Smooth muscle cell (in vitro differentiated cells): ENCODE data around the gene ZFP1. TPM values are rescaled to one million over a fixed set of nuclear protein-coding genes. Genes with fewer than 3 reads are reported as not detected.

ENCODE experiments used
- DNase-seq: peaks from one replicate; lab custom pipeline; 2025; ENCODE audit not compliant: unreplicated experiment; lab: John Stamatoyannopoulos, UW
- H2AFZ ChIP-seq: fragments of 200-600 bp; sonication (generic); 2 replicates; pipeline ENCODE4 v1.6.0; 2016; ENCODE audit warnings: antibody characterized with exemption, low read depth, mild to moderate bottlenecking
- H3F3A ChIP-seq: fragments of 200-600 bp; sonication (generic); 2 replicates; pipeline ENCODE4 v1.6.0; 2017; ENCODE audit warnings: antibody characterized with exemption, low read depth
- H3K27ac ChIP-seq: fragments of 200-600 bp; sonication (generic); 2 replicates; pipeline ENCODE4 v1.5.1; 2016; ENCODE audit warnings: low read depth, mild to moderate bottlenecking
- H3K27me3 ChIP-seq: fragments of 200-600 bp; sonication (generic); 2 replicates; pipeline ENCODE4 v1.6.1; 2016; ENCODE audit warnings: low read depth, mild to moderate bottlenecking
- H3K36me3 ChIP-seq: fragments of 200-600 bp; sonication (generic); 2 replicates; pipeline ENCODE4 v1.5.1; 2016; ENCODE audit warnings: low read depth
- H3K4me1 ChIP-seq: fragments of 200-600 bp; sonication (generic); 2 replicates; pipeline ENCODE4 v1.5.1; 2016; ENCODE audit warnings: low read depth
- H3K4me2 ChIP-seq: fragments of 200-600 bp; sonication (generic); 2 replicates; pipeline ENCODE4 v1.6.0; 2016; ENCODE audit warnings: mild to moderate bottlenecking
- H3K4me3 ChIP-seq: fragments of 200-600 bp; sonication (generic); 2 replicates; pipeline ENCODE4 v1.5.1; 2016; ENCODE audit warnings: mild to moderate bottlenecking
- H3K79me2 ChIP-seq: fragments of 200-600 bp; sonication (generic); 2 replicates; pipeline ENCODE4 v1.6.0; 2016; ENCODE audit warnings: low read depth, mild to moderate bottlenecking
- H3K9ac ChIP-seq: fragments of 200-600 bp; sonication (generic); 2 replicates; pipeline ENCODE4 v1.6.0; 2016; ENCODE audit warnings: low read depth
- H3K9me3 ChIP-seq: fragments of 200-600 bp; sonication (generic); replicated peaks from 2 replicates; pipeline ENCODE4 v1.5.1; 2016; ENCODE audit warnings: low read depth
- H4K20me1 ChIP-seq: fragments of 200-600 bp; sonication (generic); 2 replicates; pipeline ENCODE4 v1.6.0; 2016; ENCODE audit warnings: low read depth
- WGBS: methylation state at CpG from one replicate; pipeline ENCODE4 v1.1.7; 2016; ENCODE audit warnings: low lambda C conversion rate; 5-methylcytosine and 5-hydroxymethylcytosine counted together
- polyA plus RNA-seq: library from polyadenylated mRNA; unstranded; fragments of >200 nt; fragmentation: Nextera tagmentation; extraction: Ambion mirVana; gene quantifications from 2 replicates; pipeline ENCODE4 v1.2.1, GENCODE V29; 2016
- total RNA-seq: library from RNA; depleted of rRNA; stranded (reverse); fragments of >200 nt; gene quantifications from 2 replicates; pipeline ENCODE4 v1.2.3, GENCODE V29; 2014
- TF ChIP-seq, protein P1 (sequence below): fragments of 200-600 bp; sonication (generic); IDR thresholded peaks from 2 replicates; pipeline ENCODE4 v1.5.1; 2017; ENCODE audit warnings: borderline replicate concordance, mild to moderate bottlenecking, antibody characterized with exemption; ENCODE audit not compliant: insufficient read depth, poor library complexity, severe bottlenecking

ZFP1 gene
- total and polyA plus RNA-seq, 2 experiments from 2014 or later, result 12.6 to 15.0 TPM

DNA sequence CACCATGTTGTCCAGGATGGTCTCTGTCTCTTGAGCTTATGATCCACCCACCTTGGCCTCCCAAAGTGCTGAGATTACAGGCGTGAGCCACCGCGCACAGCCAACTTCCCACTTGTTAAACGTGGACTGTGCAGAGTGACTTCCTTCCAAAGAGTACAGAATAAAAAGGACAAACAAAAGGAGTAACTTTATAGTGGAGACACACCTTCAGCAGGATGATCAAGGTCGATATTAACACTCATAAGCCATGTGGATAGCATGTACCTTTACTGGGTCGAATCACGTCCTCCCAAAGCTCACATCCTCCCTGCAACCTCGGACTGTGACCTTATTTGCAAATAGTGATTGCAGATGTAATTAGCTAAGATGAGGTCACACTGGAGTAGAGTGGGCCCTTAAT lies 10.1 kb upstream of the ZFP1 start:
- H3K4me3 ChIP-seq, result no peak overlapping the region
- H3F3A ChIP-seq, result no peaks in the 10 kb centered on the region
- H3K27ac ChIP-seq, result no peak overlapping the region
- no peak overlapping the region for H3K9ac ChIP-seq
- no peaks in the 10 kb centered on the region for H3K27me3 ChIP-seq
- no peak overlapping the region for H2AFZ ChIP-seq
- H4K20me1 ChIP-seq, result no peaks in the 10 kb centered on the region
- WGBS, result 92% methylated on average over 8 of the region's 8 CpGs
- H3K36me3 ChIP-seq, result no peaks in the 10 kb centered on the region
- no peaks in the 10 kb centered on the region for H3K4me1 ChIP-seq
- H3K79me2 ChIP-seq, result no peaks in the 10 kb centered on the region
- H3K9me3 ChIP-seq, result no peaks in the 10 kb centered on the region
- H3K4me2 ChIP-seq, result no peak overlapping the region
- TF ChIP-seq, protein P1, sequence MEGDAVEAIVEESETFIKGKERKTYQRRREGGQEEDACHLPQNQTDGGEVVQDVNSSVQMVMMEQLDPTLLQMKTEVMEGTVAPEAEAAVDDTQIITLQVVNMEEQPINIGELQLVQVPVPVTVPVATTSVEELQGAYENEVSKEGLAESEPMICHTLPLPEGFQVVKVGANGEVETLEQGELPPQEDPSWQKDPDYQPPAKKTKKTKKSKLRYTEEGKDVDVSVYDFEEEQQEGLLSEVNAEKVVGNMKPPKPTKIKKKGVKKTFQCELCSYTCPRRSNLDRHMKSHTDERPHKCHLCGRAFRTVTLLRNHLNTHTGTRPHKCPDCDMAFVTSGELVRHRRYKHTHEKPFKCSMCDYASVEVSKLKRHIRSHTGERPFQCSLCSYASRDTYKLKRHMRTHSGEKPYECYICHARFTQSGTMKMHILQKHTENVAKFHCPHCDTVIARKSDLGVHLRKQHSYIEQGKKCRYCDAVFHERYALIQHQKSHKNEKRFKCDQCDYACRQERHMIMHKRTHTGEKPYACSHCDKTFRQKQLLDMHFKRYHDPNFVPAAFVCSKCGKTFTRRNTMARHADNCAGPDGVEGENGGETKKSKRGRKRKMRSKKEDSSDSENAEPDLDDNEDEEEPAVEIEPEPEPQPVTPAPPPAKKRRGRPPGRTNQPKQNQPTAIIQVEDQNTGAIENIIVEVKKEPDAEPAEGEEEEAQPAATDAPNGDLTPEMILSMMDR, result no peak
- no peak for DNase-seq

DNA sequence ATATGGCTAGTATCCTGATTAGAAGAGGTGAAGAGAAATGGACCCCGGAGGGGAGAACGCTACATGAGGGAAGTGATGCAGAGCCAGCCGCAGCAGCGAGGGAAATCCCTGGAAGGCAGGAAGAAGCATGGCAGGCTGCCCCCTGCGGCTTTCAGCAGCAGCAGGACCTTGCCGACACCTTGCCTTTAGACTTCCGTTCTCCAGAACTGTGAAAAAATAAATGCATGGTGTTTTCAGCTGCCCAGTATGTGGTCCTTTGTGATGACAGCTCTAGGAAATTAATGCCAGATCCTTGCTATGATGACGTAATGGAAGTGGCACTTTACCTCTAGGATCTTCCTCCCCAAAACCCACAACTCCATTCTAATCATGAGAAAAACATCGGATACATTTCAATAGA lies 9.7 kb upstream of the ZFP1 start:
- WGBS, result 72% methylated on average over 9 of the region's 9 CpGs
- H3K4me2 ChIP-seq, result no peak overlapping the region

DNA sequence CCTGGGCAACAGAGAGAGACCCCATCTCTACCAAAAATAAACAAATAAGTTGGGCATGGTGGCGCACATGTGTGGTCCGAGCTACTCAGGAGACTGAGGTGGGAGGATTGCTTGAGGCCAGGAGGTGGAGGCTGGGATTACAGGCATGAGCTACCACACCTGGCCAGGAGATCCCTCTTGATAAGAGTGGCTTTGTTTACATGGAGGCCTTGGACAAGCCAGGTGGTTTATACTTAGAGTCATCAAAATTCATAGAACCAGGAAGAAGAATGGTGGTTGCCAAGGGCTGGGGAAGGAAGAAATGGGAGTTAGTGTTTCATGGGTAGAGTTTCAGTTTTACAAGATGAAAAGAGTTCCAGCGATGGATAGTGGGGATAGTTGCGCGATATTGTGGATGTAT lies 8.8 kb upstream of the ZFP1 start:
- H3K36me3 ChIP-seq, result no peaks in the 10 kb centered on the region
- TF ChIP-seq, protein P1, result no peak
- H3K27me3 ChIP-seq, result no peaks in the 10 kb centered on the region
- H3F3A ChIP-seq, result no peaks in the 10 kb centered on the region
- H3K4me3 ChIP-seq, result no peak overlapping the region
- no peak overlapping the region for H2AFZ ChIP-seq
- no peak overlapping the region for H3K27ac ChIP-seq
- no peaks in the 10 kb centered on the region for H4K20me1 ChIP-seq
- WGBS, result 96% methylated on average over 5 of the region's 5 CpGs
- no peaks in the 10 kb centered on the region for H3K79me2 ChIP-seq
- no peak for DNase-seq
- no peak overlapping the region for H3K9ac ChIP-seq
- H3K4me1 ChIP-seq, result no peaks in the 10 kb centered on the region
- H3K9me3 ChIP-seq, result no peaks in the 10 kb centered on the region
- no peak overlapping the region for H3K4me2 ChIP-seq

More for the DNA sequence above, 9.7 kb upstream of the ZFP1 start:
- H3K27ac ChIP-seq, result no peak overlapping the region
- TF ChIP-seq, protein P1, result no peak
- no peak for DNase-seq
- no peaks in the 10 kb centered on the region for H3K4me1 ChIP-seq
- H3K9me3 ChIP-seq, result no peaks in the 10 kb centered on the region
- no peaks in the 10 kb centered on the region for H3F3A ChIP-seq
- H3K4me3 ChIP-seq, result no peak overlapping the region
- no peaks in the 10 kb centered on the region for H3K79me2 ChIP-seq
- H3K36me3 ChIP-seq, result no peaks in the 10 kb centered on the region
- H3K9ac ChIP-seq, result no peak overlapping the region
- no peaks in the 10 kb centered on the region for H3K27me3 ChIP-seq
- H2AFZ ChIP-seq, result no peak overlapping the region
- H4K20me1 ChIP-seq, result no peaks in the 10 kb centered on the region

DNA sequence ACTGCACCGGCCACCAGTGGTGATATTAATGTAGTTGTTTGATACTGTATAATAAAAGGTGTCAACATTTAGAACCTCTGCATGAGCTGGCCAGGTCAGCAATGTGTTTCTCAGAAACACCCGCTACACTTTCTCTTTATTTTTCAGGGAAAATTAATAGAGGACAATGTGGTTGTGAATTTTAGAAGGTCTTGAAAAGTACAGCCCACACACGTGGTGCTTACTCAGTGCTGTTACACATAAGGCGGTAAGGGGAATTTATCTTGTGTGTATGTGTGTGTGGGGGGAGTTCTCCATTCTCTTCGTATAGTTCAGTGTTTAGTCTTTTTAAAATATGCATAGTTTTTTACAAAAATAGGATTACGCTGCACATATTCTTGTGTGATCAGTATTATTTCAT lies 4.4 kb upstream of the ZFP1 start:
- no peak overlapping the region for H3K4me2 ChIP-seq
- TF ChIP-seq, protein P1, result no peak
- H3K79me2 ChIP-seq, result peaks cover 1% of the 10 kb centered on the region
- H2AFZ ChIP-seq, result no peak overlapping the region
- no peak for DNase-seq
- H3F3A ChIP-seq, result no peaks in the 10 kb centered on the region
- no peaks in the 10 kb centered on the region for H4K20me1 ChIP-seq
- peaks cover 3% of the 10 kb centered on the region for H3K4me1 ChIP-seq
- no peaks in the 10 kb centered on the region for H3K27me3 ChIP-seq
- H3K4me3 ChIP-seq, result no peak overlapping the region
- H3K9me3 ChIP-seq, result no peaks in the 10 kb centered on the region
- H3K27ac ChIP-seq, result no peak overlapping the region
- no peaks in the 10 kb centered on the region for H3K36me3 ChIP-seq
- WGBS, result 84% methylated on average over 6 of the region's 6 CpGs
- H3K9ac ChIP-seq, result no peak overlapping the region
